Coronary artery (tissue), 2 donors: ENCODE data around the gene ALG14.

Experiments
- DNase-seq: peaks from one replicate; pipeline ENCODE4 v3.0.0-alpha.2; 2017; ENCODE audit warnings: low spot score
- H3K27ac ChIP-seq, 2 donors: fragments of 200-600 bp; sonication (generic); one replicate each; pipeline ENCODE4 v1.5.1; 2016 to 2019
- H3K4me3 ChIP-seq: fragments of 200-600 bp; sonication (generic); 2 replicates; pipeline ENCODE4 v1.5.1; 2016; ENCODE audit warnings: mild to moderate bottlenecking, moderate library complexity
- CTCF ChIP-seq: fragments of 200-600 bp; sonication (generic); IDR thresholded peaks from one replicate; pipeline ENCODE4 v1.5.1; 2019; ENCODE audit warnings: antibody characterized with exemption

The ALG14 gene

GRCh38 chr1:94962409-94963265 lies 110.1 kb downstream of the ALG14 start:
- DNase-seq = no peak
- Histone ChIP-seq H3K4me3 (peak overlapping the region; percentile 68), H3K27ac (peak overlapping the region; percentile 46 to 73)
- TF ChIP-seq CTCF = no peak

GRCh38 chr1:94961988-94962387 lies 110.8 kb downstream of the ALG14 start:
- Histone ChIP-seq H3K4me3 (no peak overlapping the region), H3K27ac (peak overlapping the region in 1 of 2 donors; percentile 46)
- no peak for DNase-seq
- no peak for TF ChIP-seq CTCF

GRCh38 chr1:94961582-94961981 lies 111.2 kb downstream of the ALG14 start:
- TF ChIP-seq CTCF = no peak
- H3K27ac ChIP-seq = no peak overlapping the region
- no peak for DNase-seq
- no peak overlapping the region for H3K4me3 ChIP-seq

- no peak for DNase-seq
- no peak overlapping the region for H3K27ac ChIP-seq
- no peak for TF ChIP-seq CTCF
- no peak overlapping the region for H3K4me3 ChIP-seq
Measured at GRCh38 chr1:94958081-94958480, 114.7 kb downstream of the ALG14 start.

GRCh38 chr1:94955767-94956632 lies 116.8 kb downstream of the ALG14 start:
- TF ChIP-seq CTCF = no peak
- no peak overlapping the region for H3K4me3 ChIP-seq
- DNase-seq = no peak
- H3K27ac ChIP-seq = peak overlapping the region in 1 of 2 donors; percentile 27

- DNase-seq = no peak
- no peak overlapping the region for H3K4me3 ChIP-seq
- H3K27ac ChIP-seq = peak overlapping the region in 1 of 2 donors; percentile 4
- no peak for TF ChIP-seq CTCF
Measured at GRCh38 chr1:94954263-94955220, 118.2 kb downstream of the ALG14 start.
